HepG2 (cell line): ENCODE results near the gene SEC14L5. TPM values are rescaled to one million over a fixed set of nuclear protein-coding genes. Genes with fewer than 3 reads are reported as not detected.
A peak's percentile ranks its signal among the peaks of the same experiment; 100 is the strongest.

Experiments
- ATAC-seq: fragments of 200-7000 bp; cut with Tn5 transposase; 3 replicates; pipeline ENCODE4 v1.9.1; 2020; ENCODE audit warnings: mild to moderate bottlenecking, moderate library complexity
- BruUV-seq: library from RNA; stranded (reverse); fragments of 400-500 nt; replicated peaks from 2 replicates; lab custom pipeline; 2021; lab: Mats Ljungman, UMichigan
- CTCF ChIA-PET: fragments of 300-600 bp; formaldehyde crosslinking; extraction: SDS; loops from one replicate; lab custom pipeline; 2021; ENCODE audit warnings: low total read pairs, inconsistent platforms, low intra/inter-chr PET ratio; lab: Yijun Ruan, JAX
- POLR2A ChIA-PET: fragments of 350-600 bp; sonication (Branson Sonifier 250); formaldehyde crosslinking; loops from one replicate; lab custom pipeline; 2020; ENCODE audit warnings: antibody characterized with exemption, inconsistent platforms; lab: Yijun Ruan, JAX
- DNase-seq: peaks from one replicate; pipeline ENCODE4 v3.0.0-alpha.2; 2015; ENCODE audit warnings: low spot score
- FAIRE-seq: peaks from 3 replicates; lab custom pipeline; 2011; peaks lifted over from hg19 to GRCh38; lab: Jason Lieb, UNC
- H2AFZ ChIP-seq: one replicate; pipeline ENCODE4 v1.6.1; 2011; ENCODE audit warnings: low read length, inconsistent platforms
- H3K27ac ChIP-seq: fragments of 300-600 bp; 3 replicates; pipeline ENCODE4 v1.8.0; 2011; ENCODE audit warnings: mixed run types, mild to moderate bottlenecking, mixed read lengths, low read length, inconsistent platforms; ENCODE audit not compliant: insufficient read depth; ENCODE audit errors: extremely low read length
- H3K27me3 ChIP-seq, 2 experiments: fragments of 200-600 bp in 1 of 2; 2 replicates in 1 of 2; 3 replicates in 1 of 2; pipeline versions ENCODE4 v1.6.0 to v1.8.0; 2011; ENCODE audit warnings: low read length in 2 of 2, mild to moderate bottlenecking in 2 of 2, moderate library complexity in 2 of 2, inconsistent platforms in 1 of 2; ENCODE audit not compliant: insufficient read depth in 2 of 2, control insufficient read depth in 1 of 2
- H3K36me3 ChIP-seq, 2 experiments: fragments of 200-600 bp in 1 of 2; replicated peaks in 1 of 2; 2 replicates in 1 of 2; 3 replicates in 1 of 2; pipeline versions ENCODE4 v1.5.1 to v1.8.0; 2011; ENCODE audit warnings: low read length in 2 of 2, inconsistent platforms in 1 of 2; ENCODE audit not compliant: insufficient read depth in 2 of 2, control insufficient read depth in 1 of 2
- H3K4me1 ChIP-seq: 2 replicates; pipeline ENCODE4 v1.5.1; 2012; ENCODE audit warnings: low read length, inconsistent platforms; ENCODE audit not compliant: insufficient read depth
- H3K4me2 ChIP-seq: 2 replicates; pipeline ENCODE4 v1.6.0; 2011; ENCODE audit warnings: low read depth, low read length, inconsistent platforms
- H3K4me3 ChIP-seq, 3 experiments: fragments of 200-600 bp in 1 of 3; sonication (generic), shearing (Covaris generic) in 1 of 3; replicated peaks in 1 of 3; 2 replicates each; pipeline ENCODE4 v1.5.1; 2011 to 2016; ENCODE audit warnings: low read length in 3 of 3, inconsistent platforms in 2 of 3, low read depth in 2 of 3, mild to moderate bottlenecking in 2 of 3, control low read depth in 1 of 3, mixed read lengths in 1 of 3; ENCODE audit not compliant: insufficient read depth in 1 of 3
- H3K79me2 ChIP-seq: one replicate; pipeline ENCODE4 v1.6.1; 2011; ENCODE audit warnings: low read length, inconsistent platforms; ENCODE audit not compliant: insufficient read depth
- H3K9ac ChIP-seq: 2 replicates; pipeline ENCODE4 v1.6.0; 2011; ENCODE audit warnings: mild to moderate bottlenecking, low read depth, low read length, inconsistent platforms; ENCODE audit not compliant: insufficient read depth
- H3K9me3 ChIP-seq: 2 replicates; pipeline ENCODE4 v1.5.1; 2012; ENCODE audit warnings: mild to moderate bottlenecking, low read length
- H4K20me1 ChIP-seq: 2 replicates; pipeline ENCODE4 v1.6.0; 2011; ENCODE audit warnings: inconsistent platforms, mild to moderate bottlenecking, low read length, moderate library complexity; ENCODE audit not compliant: insufficient read depth
- CEBPB ChIP-seq: IDR thresholded peaks from 2 replicates; pipeline ENCODE4 v1.6.1; 2011; ENCODE audit warnings: low read depth, low read length, improper control_type of control experiment, borderline replicate concordance
- MXI1 ChIP-seq: IDR thresholded peaks from 3 replicates; pipeline ENCODE4 v1.6.1; 2012; ENCODE audit warnings: low read depth, low read length, inconsistent platforms, borderline replicate concordance
- ZMYM3 ChIP-seq: sonication (generic); formaldehyde crosslinking; IDR thresholded peaks from 2 replicates; pipeline ENCODE4 v1.5.1; 2020; ENCODE audit warnings: mild to moderate bottlenecking, missing genetic modification reagents
- WGBS: methylation state at CpG from one replicate; pipeline ENCODE4 v1.1.6; 2017; ENCODE audit warnings: low lambda C conversion rate; 5-methylcytosine and 5-hydroxymethylcytosine counted together
- in situ Hi-C: cut with HindIII; loops from 2 replicates; pipeline ENCODE4 v1.10.0; 2017; ENCODE audit warnings: low pct_unique_long_range_greater_than_20kb; ENCODE audit not compliant: extremely low pct_ligation_motif_present
- intact Hi-C: fragments of 100-400 bp; cut with micrococcal nuclease; formaldehyde crosslinking; loops from one replicate; pipeline ENCODE4 v1.10.0; 2022; ENCODE audit not compliant: unreplicated experiment
- polyA plus RNA-seq, 8 experiments: library from polyadenylated mRNA; depleted of rRNA in 3 of 8; stranded (reverse) in 7 of 8; unstranded in 1 of 8; fragments of >200 nt; fragmentation: Illumina TruSeq in 4 of 8; extraction: Trizol in 4 of 8; gene quantifications; 2 replicates each; pipeline versions ENCODE4 v1.2.1 to v1.2.3, GENCODE V29; 2011 to 2016; ENCODE audit warnings: low read depth in 4 of 8, missing spikeins in 1 of 8, mixed read lengths in 1 of 8; ENCODE audit not compliant: insufficient read depth in 1 of 8
- total RNA-seq, 5 experiments: library from RNA; depleted of rRNA; stranded (reverse); fragments of >200 nt; fragmentation: Illumina TruSeq; extraction: Trizol; gene quantifications; 2 replicates each; pipeline ENCODE4 v1.2.3, GENCODE V29; 2016; ENCODE audit warnings: low read depth in 1 of 5
- TF ChIP-seq, protein P1 (sequence below): sonication (generic); formaldehyde crosslinking; IDR thresholded peaks from one replicate; pipeline ENCODE4 v1.5.1; 2020; ENCODE audit warnings: mild to moderate bottlenecking, missing genetic modification reagents; ENCODE audit errors: not compliant biosample characterization

The SEC14L5 gene
- total and polyA plus RNA-seq, 2 of the 13 experiments (the other 11 are each of a cell fraction or from before 2014, with no cell fraction given), result 0.40 to 0.42 TPM

- no peak for DNase-seq
- Histone ChIP-seq H2AFZ (no peak overlapping the region), H3K4me2 (no peak overlapping the region), H3K4me3 (no peak overlapping the region), H3K4me1 (no peaks in the 10 kb centered on the region), H3K9ac (no peak overlapping the region), H4K20me1 (no peaks in the 10 kb centered on the region), H3K27me3 (peaks cover 4 to 35% of the 10 kb centered on the region in 2 experiments), H3K79me2 (no peaks in the 10 kb centered on the region), H3K9me3 (no peaks in the 10 kb centered on the region), H3K27ac (no peak overlapping the region), H3K36me3 (0 out of 5 replicates have a peak, but pooled peaks cover under 1 to 2% of the 10 kb centered on the region in 2 experiments)
- in situ Hi-C loops, result no loop called here
- ATAC-seq, result no peak
- intact Hi-C loops, result no loop called here
- ChIA-PET CTCF (no interaction called here), POLR2A (no interaction called here)
- 54% methylated on average over 6 of the region's 6 CpGs for WGBS
- no peak for TF ChIP-seq ZMYM3 (CRISPR knock-in tag)
- TF ChIP-seq CEBPB, result peak; percentile 44; the same call in 1 of the 2 replicates
- no TSS peak for BruUV-seq
- no peak for FAIRE-seq
Observed at GRCh38 chr16:5019775-5020174, 61.6 kb downstream of the SEC14L5 start.

DNA sequence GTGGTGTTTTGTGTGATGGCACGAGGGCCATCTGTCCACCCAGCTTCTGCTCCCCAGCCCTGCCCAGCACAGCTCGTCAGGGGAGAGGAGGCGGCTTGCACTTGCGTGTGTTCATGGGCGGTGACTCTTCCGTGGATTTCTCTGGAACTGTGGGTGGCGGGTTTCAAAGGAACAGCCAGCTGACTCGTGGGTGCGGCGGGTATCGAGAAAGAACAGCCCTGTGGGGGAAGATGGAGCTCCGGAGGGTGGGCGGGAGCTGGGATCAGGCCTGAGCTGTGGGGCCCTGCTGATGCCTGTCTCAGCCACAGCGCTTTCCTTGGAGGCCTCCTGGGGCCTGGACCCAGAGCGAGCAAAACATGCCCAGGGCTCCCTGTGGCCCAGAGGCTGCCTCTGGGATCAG, 62.4 kb downstream of the SEC14L5 start:
- TF ChIP-seq MXI1, result no peak
- TF ChIP-seq, protein P1, sequence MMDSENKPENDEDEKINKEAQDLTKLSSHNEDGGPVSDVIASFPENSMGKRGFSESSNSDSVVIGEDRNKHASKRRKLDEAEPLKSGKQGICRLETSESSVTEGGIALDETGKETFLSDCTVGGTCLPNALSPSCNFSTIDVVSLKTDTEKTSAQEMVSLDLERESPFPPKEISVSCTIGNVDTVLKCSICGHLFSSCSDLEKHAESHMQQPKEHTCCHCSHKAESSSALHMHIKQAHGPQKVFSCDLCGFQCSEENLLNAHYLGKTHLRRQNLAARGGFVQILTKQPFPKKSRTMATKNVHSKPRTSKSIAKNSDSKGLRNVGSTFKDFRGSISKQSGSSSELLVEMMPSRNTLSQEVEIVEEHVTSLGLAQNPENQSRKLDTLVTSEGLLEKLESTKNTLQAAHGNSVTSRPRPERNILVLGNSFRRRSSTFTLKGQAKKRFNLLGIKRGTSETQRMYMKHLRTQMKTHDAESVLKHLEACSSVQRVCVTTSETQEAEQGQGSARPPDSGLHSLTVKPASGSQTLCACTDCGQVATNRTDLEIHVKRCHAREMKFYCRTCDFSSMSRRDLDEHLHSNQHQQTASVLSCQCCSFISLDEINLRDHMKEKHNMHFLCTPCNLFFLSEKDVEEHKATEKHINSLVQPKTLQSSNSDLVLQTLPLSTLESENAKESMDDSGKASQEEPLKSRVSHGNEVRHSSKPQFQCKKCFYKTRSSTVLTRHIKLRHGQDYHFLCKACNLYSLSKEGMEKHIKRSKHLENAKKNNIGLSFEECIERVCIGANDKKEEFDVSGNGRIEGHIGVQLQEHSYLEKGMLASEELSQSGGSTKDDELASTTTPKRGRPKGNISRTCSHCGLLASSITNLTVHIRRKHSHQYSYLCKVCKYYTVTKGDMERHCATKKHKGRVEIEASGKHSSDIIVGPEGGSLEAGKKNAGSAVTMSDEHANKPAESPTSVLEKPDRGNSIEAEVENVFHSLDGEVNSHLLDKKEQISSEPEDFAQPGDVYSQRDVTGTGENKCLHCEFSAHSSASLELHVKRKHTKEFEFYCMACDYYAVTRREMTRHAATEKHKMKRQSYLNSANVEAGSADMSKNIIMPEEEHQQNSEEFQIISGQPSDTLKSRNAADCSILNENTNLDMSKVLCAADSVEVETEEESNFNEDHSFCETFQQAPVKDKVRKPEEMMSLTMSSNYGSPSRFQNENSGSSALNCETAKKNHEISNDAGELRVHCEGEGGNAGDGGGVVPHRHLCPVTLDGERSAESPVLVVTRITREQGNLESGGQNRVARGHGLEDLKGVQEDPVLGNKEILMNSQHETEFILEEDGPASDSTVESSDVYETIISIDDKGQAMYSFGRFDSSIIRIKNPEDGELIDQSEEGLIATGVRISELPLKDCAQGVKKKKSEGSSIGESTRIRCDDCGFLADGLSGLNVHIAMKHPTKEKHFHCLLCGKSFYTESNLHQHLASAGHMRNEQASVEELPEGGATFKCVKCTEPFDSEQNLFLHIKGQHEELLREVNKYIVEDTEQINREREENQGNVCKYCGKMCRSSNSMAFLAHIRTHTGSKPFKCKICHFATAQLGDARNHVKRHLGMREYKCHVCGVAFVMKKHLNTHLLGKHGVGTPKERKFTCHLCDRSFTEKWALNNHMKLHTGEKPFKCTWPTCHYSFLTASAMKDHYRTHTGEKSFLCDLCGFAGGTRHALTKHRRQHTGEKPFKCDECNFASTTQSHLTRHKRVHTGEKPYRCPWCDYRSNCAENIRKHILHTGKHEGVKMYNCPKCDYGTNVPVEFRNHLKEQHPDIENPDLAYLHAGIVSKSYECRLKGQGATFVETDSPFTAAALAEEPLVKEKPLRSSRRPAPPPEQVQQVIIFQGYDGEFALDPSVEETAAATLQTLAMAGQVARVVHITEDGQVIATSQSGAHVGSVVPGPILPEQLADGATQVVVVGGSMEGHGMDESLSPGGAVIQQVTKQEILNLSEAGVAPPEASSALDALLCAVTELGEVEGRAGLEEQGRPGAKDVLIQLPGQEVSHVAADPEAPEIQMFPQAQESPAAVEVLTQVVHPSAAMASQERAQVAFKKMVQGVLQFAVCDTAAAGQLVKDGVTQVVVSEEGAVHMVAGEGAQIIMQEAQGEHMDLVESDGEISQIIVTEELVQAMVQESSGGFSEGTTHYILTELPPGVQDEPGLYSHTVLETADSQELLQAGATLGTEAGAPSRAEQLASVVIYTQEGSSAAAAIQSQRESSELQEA (CRISPR knock-in tag), result peak; percentile 44
- ATAC-seq (peak; percentile 31), DNase-seq (no peak), FAIRE-seq (no peak)
- H3K27me3 ChIP-seq, result peaks cover 4 to 35% of the 10 kb centered on the region in 2 experiments
- no peak overlapping the region for H2AFZ ChIP-seq
- H3K27ac ChIP-seq, result no peak overlapping the region
- ChIA-PET CTCF (no interaction called here), POLR2A (no interaction called here)
- BruUV-seq, result no TSS peak
- no peak overlapping the region for H3K4me2 ChIP-seq
- no peaks in the 10 kb centered on the region for H3K9me3 ChIP-seq
- H3K9ac ChIP-seq, result no peak overlapping the region
- H4K20me1 ChIP-seq, result no peaks in the 10 kb centered on the region
- no peak overlapping the region for H3K4me3 ChIP-seq
- H3K4me1 ChIP-seq, result no peaks in the 10 kb centered on the region
- intact Hi-C loops, result no loop called here
- in situ Hi-C loops, result no loop called here
- 16% methylated on average over 15 of the region's 15 CpGs for WGBS
- peaks cover 2 to 4% of the 10 kb centered on the region in 2 experiments; a peak in 1 of 5 replicates for H3K36me3 ChIP-seq
- H3K79me2 ChIP-seq, result no peaks in the 10 kb centered on the region
